ENCODE measurements around the gene STIMATE.

The STIMATE gene

GRCh38 chr3:52873433-52874159 is 23.8 kb downstream of the STIMATE start:
- no peak for TF ChIP-seq CTCF (IDR thresholded peaks at IDR 0.05; ENCODE audit: control insufficient read depth, extremely low read depth, insufficient read depth)
- DNase-seq (ENCODE audit: low read depth): no peak
- no peak overlapping the region for H3K4me3 ChIP-seq (ENCODE audit: low read depth, low read length)

GRCh38 chr3:52872245-52872644 is 25.1 kb downstream of the STIMATE start:
- no peak for TF ChIP-seq CTCF (IDR thresholded peaks at IDR 0.05; ENCODE audit: control insufficient read depth, extremely low read depth, insufficient read depth)
- DNase-seq (ENCODE audit: low read depth): peak; percentile 62
- no peak overlapping the region for H3K4me3 ChIP-seq (ENCODE audit: low read depth, low read length)

DNA sequence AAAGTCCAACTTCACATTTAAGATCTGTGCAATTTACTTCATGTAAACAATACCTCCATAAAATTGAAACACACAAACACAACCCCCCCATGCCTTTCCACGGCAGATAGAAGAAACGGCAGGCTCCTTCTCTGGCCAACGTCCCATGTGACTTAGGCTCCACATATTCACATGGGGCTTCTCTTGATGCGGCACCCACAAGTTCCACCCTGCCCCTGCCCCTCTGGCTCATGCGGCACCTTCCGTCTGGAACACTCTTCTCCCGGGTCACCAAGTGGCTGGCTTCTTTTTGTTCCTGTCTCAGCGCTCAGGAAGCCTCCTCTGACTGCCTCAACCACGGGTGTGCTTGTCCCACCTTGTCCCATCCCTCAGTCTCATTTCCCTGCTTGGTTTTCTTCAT is 25.6 kb downstream of the STIMATE start:
- TF ChIP-seq CTCF (IDR thresholded peaks at IDR 0.05; ENCODE audit: control insufficient read depth, extremely low read depth, insufficient read depth): no peak
- no peak overlapping the region for H3K4me3 ChIP-seq (ENCODE audit: low read depth, low read length)
- no peak for DNase-seq (ENCODE audit: low read depth)

DNA sequence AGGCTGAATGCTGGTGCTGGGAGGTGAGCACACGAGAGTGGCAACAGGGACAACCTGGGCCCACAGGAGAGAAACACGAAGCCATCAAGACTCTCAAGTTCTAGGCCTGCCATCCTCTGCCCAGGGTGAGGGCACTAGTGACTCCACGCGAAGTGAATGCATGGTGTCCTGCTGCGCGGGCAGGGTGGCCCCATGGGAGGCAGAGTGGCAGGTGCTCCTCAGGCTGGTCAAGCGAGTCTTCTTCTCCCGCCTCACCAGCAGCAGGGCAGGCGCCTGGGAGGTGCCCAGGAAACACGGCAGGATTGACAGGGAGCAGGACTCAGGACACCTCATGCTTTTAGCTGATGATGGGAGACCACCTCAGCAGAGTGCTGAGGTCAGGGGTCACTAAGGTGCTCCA is 26.9 kb downstream of the STIMATE start:
- no peak for DNase-seq (ENCODE audit: low read depth)
- no peak overlapping the region for H3K4me3 ChIP-seq (ENCODE audit: low read depth, low read length)
- no peak for TF ChIP-seq CTCF (IDR thresholded peaks at IDR 0.05; ENCODE audit: control insufficient read depth, extremely low read depth, insufficient read depth)

GRCh38 chr3:52866427-52866826 is 30.9 kb downstream of the STIMATE start:
- no peak for DNase-seq (ENCODE audit: low read depth)
- no peak for TF ChIP-seq CTCF (IDR thresholded peaks at IDR 0.05; ENCODE audit: control insufficient read depth, extremely low read depth, insufficient read depth)
- no peak overlapping the region for H3K4me3 ChIP-seq (ENCODE audit: low read depth, low read length)

GRCh38 chr3:52865994-52866393 is 31.4 kb downstream of the STIMATE start:
- TF ChIP-seq CTCF (IDR thresholded peaks at IDR 0.05; ENCODE audit: control insufficient read depth, extremely low read depth, insufficient read depth): no peak
- H3K4me3 ChIP-seq (ENCODE audit: low read depth, low read length): no peak overlapping the region
- no peak for DNase-seq (ENCODE audit: low read depth)

DNA sequence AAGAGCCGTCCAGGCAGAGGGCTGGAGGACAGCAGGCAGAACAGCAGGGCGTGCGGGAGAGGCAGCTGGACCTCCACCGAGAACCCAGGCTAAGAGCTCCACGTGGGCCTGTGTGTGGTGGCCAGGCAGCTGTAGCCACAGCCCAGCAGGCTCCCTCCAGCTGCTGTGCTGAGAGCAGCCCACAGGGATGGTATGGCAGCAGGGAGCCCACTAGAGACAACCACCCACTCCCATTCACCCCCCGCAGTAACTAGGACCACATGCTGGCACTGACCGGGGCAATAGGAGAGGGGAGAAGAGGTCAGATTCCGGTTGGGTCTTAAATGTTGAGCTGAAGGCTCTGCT is 37.0 kb downstream of the STIMATE start:
- H3K4me3 ChIP-seq (ENCODE audit: low read depth, low read length): no peak overlapping the region
- DNase-seq (ENCODE audit: low read depth): no peak
- no peak for TF ChIP-seq CTCF (IDR thresholded peaks at IDR 0.05; ENCODE audit: control insufficient read depth, extremely low read depth, insufficient read depth)
